MM.1S (cell line): ENCODE data around the gene USO1.
"Not testable (repeated sequence)": the region's sequence is repeated elsewhere in the genome, so short reads cannot be mapped to it uniquely, and the experiment has no call there.

Source experiments
- DNase-seq: peaks from one replicate; pipeline ENCODE4 v3.0.0-alpha.2; 2015
- H2AFZ ChIP-seq: fragments of 300-600 bp; sonication (generic); 2 replicates; pipeline ENCODE4 v1.6.0; 2016; ENCODE audit warnings: antibody characterized with exemption, low read length
- H3F3A ChIP-seq: fragments of 300-600 bp; sonication (generic); 2 replicates; pipeline ENCODE4 v1.6.1; 2016; ENCODE audit warnings: mild to moderate bottlenecking, antibody characterized with exemption, low read length, moderate library complexity, mixed read lengths; ENCODE audit not compliant: insufficient read depth
- H3K27ac ChIP-seq: fragments of 300-600 bp; sonication (generic); 2 replicates; pipeline ENCODE4 v1.5.1; 2016; ENCODE audit warnings: mild to moderate bottlenecking, low read length
- H3K27me3 ChIP-seq: fragments of 300-600 bp; sonication (generic); replicated peaks from 2 replicates; pipeline ENCODE4 v1.6.0; 2016; ENCODE audit warnings: low read length; ENCODE audit not compliant: insufficient read depth
- H3K36me3 ChIP-seq: fragments of 300-600 bp; sonication (generic); replicated peaks from 2 replicates; pipeline ENCODE4 v1.6.1; 2016; ENCODE audit warnings: mild to moderate bottlenecking, low read length, mixed read lengths; ENCODE audit not compliant: insufficient read depth
- H3K4me1 ChIP-seq: fragments of 300-600 bp; sonication (generic); 2 replicates; pipeline ENCODE4 v1.6.1; 2016; ENCODE audit warnings: low read length, mixed read lengths
- H3K4me2 ChIP-seq: fragments of 300-600 bp; sonication (generic); 2 replicates; pipeline ENCODE4 v1.6.0; 2016; ENCODE audit warnings: low read depth, low read length
- H3K4me3 ChIP-seq: fragments of 300-600 bp; sonication (generic); 2 replicates; pipeline ENCODE4 v1.5.1; 2016; ENCODE audit warnings: low read length, mixed read lengths
- H3K79me2 ChIP-seq: fragments of 300-600 bp; sonication (generic); 2 replicates; pipeline ENCODE4 v1.6.1; 2016; ENCODE audit warnings: mixed run types, low read length, mixed read lengths
- H3K9ac ChIP-seq: fragments of 300-600 bp; sonication (generic); 2 replicates; pipeline ENCODE4 v1.6.1; 2016; ENCODE audit warnings: low read length, mixed read lengths
- H3K9me2 ChIP-seq: fragments of 300-600 bp; sonication (generic); replicated peaks from 2 replicates; pipeline ENCODE4 v1.6.1; 2016; ENCODE audit warnings: mild to moderate bottlenecking, low read length, mixed read lengths; ENCODE audit not compliant: insufficient read depth
- H3K9me3 ChIP-seq: fragments of 300-600 bp; sonication (generic); replicated peaks from 2 replicates; pipeline ENCODE4 v1.6.1; 2016; ENCODE audit warnings: mild to moderate bottlenecking, low read length, mixed read lengths; ENCODE audit not compliant: insufficient read depth
- H4K20me1 ChIP-seq: fragments of 300-600 bp; sonication (generic); 2 replicates; pipeline ENCODE4 v1.6.1; 2016; ENCODE audit warnings: mild to moderate bottlenecking, low read length, moderate library complexity, mixed read lengths; ENCODE audit not compliant: insufficient read depth
- EZH2 ChIP-seq: fragments of 300-600 bp; sonication (generic); optimal IDR thresholded peaks from 2 replicates; pipeline ENCODE3; 2017; ENCODE audit warnings: low read depth, mild to moderate bottlenecking, antibody characterized with exemption, low read length, mixed read lengths
- EZH2phosphoT487 ChIP-seq: fragments of 300-600 bp; sonication (generic); IDR thresholded peaks from 2 replicates; pipeline ENCODE4 v1.6.1; 2018; ENCODE audit warnings: antibody characterized with exemption, low read length
- TF ChIP-seq, protein P1 (sequence below): fragments of 300-600 bp; sonication (generic); IDR thresholded peaks from 2 replicates; pipeline ENCODE4 v1.5.1; 2016; ENCODE audit warnings: antibody characterized with exemption, low read length, mixed read lengths

USO1 gene

DNA sequence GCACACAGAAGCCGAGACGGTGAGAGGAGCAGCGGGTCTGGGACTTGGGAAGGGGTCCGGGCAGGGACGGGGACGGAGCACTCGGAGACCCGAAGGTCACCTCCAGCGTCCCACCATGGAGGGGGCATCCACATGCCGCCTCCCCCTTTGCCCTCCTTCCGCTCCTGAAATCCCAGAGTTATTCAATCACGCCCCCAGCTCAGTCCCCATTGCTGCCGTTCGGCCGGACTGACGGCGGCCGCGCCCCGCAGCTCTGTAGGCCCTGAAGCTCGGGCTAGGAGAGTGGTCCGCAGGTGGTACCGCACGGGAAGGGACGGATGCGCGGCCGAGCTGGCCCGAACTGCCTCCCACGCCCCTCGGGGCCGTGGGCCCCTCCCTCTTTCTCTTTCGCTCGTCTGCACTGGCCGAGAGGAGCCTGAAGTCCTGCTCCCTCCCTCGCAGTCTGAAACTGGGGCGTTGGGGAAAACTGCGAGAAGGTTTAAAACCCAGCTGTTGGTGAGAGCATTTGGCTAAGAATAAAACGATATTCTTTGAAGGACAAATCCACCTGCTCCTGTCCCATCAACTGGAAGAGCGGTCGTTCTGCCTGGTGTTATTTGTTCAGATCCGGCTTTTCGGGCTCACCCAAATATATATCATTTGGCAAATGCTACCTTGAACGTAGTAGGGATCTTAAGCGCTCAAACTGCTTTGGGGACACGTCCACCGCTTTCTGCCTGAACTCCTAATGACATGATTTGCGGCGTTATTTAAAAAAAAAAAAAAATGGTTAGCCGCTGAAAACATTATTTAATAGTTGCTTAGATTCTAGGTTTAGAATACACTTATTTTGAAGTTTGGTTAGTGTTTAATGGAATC is 719 bp downstream of the USO1 start:
- H3K27me3 ChIP-seq, result no peaks in the 10 kb centered on the region

DNA sequence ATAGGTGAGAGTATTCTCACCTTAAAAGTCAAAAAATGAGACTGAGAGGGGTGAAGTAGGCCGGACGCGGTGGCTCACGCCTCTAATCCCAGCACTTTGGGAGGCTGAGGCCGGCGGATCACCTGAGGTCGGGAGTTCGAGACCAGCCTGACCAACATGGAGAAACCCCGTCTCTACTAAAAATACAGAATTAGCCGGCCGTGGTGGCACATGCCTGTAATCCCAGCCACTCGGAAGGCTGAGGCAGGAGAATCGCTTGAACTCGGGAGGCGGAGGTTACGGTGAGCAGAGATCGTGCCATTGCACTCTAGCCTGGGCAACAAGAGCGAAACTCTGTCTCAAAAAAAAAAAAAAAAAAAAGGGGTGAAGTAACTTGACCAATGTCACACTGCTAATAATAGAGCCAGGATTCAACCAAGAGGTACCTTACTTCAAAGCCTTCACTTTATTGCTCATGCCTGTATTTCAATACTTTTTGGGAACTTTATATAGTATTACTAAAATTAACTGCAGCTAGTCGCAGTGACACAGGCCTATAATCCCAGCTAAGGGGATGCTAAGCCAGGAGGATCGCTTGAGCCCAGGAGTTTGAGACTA is 1.7 kb downstream of the USO1 start:
- not testable (repeated sequence) for H3K9me3 ChIP-seq, H3K9ac ChIP-seq, H3K36me3 ChIP-seq, H3K9me2 ChIP-seq, H4K20me1 ChIP-seq, DNase-seq, H3K27me3 ChIP-seq, H2AFZ ChIP-seq, H3K27ac ChIP-seq
- H3K79me2 ChIP-seq, result peaks cover 84% of the 10 kb centered on the region
- H3K4me2 ChIP-seq, result peak overlapping the region; percentile 56; the same call in 1 of the 2 replicates
- peaks cover 21% of the 10 kb centered on the region for H3K4me1 ChIP-seq
- peak overlapping the region; percentile 82; the same call in 1 of the 2 replicates for H3K4me3 ChIP-seq
- H3F3A ChIP-seq, result peaks cover 14% of the 10 kb centered on the region

More for the DNA sequence above, 719 bp downstream of the USO1 start:
- Histone ChIP-seq H3K27ac (peak overlapping the region; percentile 90), H2AFZ (peak overlapping the region; percentile 58), H3K4me2 (peak overlapping the region; percentile 56), H3K9ac (peak overlapping the region; percentile 88), H3K4me1 (peaks cover 21% of the 10 kb centered on the region), H3F3A (peaks cover 14% of the 10 kb centered on the region), H3K36me3 (no peaks in the 10 kb centered on the region), H3K9me2 (no peaks in the 10 kb centered on the region), H3K4me3 (peak overlapping the region; percentile 82), H3K79me2 (peaks cover 78% of the 10 kb centered on the region), H4K20me1 (no peaks in the 10 kb centered on the region), H3K9me3 (no peaks in the 10 kb centered on the region)
- TF ChIP-seq EZH2phosphoT487 (no peak), EZH2 (no peak)
- TF ChIP-seq, protein P1, sequence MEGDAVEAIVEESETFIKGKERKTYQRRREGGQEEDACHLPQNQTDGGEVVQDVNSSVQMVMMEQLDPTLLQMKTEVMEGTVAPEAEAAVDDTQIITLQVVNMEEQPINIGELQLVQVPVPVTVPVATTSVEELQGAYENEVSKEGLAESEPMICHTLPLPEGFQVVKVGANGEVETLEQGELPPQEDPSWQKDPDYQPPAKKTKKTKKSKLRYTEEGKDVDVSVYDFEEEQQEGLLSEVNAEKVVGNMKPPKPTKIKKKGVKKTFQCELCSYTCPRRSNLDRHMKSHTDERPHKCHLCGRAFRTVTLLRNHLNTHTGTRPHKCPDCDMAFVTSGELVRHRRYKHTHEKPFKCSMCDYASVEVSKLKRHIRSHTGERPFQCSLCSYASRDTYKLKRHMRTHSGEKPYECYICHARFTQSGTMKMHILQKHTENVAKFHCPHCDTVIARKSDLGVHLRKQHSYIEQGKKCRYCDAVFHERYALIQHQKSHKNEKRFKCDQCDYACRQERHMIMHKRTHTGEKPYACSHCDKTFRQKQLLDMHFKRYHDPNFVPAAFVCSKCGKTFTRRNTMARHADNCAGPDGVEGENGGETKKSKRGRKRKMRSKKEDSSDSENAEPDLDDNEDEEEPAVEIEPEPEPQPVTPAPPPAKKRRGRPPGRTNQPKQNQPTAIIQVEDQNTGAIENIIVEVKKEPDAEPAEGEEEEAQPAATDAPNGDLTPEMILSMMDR, result no peak
- peak; percentile 85 for DNase-seq

DNA sequence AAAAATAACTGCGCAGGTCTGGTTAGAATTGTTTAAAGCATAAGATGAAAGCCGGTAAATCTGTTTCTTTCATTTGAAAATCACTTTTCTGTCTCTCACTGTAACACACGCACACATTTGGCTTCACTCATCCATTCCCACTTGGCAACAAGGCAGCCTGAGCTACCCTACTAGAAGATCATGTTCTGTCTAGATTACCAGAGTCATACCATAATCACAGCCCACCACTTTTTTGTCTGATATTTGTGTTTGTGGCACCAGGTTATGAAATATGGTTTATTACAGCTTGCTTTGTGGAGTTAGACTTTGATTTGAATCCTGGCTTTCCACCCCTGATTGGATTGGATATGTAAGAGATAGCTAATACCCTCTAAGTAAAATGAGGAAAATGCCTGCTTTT is 2.2 kb downstream of the USO1 start:
- no peak overlapping the region for H2AFZ ChIP-seq
- TF ChIP-seq, protein P1, result no peak
- TF ChIP-seq EZH2phosphoT487 (no peak), EZH2 (no peak)
- no peak overlapping the region for H3K9ac ChIP-seq
- H4K20me1 ChIP-seq, result no peaks in the 10 kb centered on the region
- H3F3A ChIP-seq, result peaks cover 14% of the 10 kb centered on the region
- H3K9me3 ChIP-seq, result no peaks in the 10 kb centered on the region
- H3K4me2 ChIP-seq, result peak overlapping the region; percentile 3; the same call in 1 of the 2 replicates
- no peaks in the 10 kb centered on the region for H3K9me2 ChIP-seq
- DNase-seq, result no peak
- H3K36me3 ChIP-seq, result no peaks in the 10 kb centered on the region
- no peak overlapping the region for H3K27ac ChIP-seq
- H3K4me1 ChIP-seq, result peaks cover 21% of the 10 kb centered on the region
- H3K27me3 ChIP-seq, result no peaks in the 10 kb centered on the region
- H3K4me3 ChIP-seq, result no peak overlapping the region
- peaks cover 83% of the 10 kb centered on the region for H3K79me2 ChIP-seq

DNA sequence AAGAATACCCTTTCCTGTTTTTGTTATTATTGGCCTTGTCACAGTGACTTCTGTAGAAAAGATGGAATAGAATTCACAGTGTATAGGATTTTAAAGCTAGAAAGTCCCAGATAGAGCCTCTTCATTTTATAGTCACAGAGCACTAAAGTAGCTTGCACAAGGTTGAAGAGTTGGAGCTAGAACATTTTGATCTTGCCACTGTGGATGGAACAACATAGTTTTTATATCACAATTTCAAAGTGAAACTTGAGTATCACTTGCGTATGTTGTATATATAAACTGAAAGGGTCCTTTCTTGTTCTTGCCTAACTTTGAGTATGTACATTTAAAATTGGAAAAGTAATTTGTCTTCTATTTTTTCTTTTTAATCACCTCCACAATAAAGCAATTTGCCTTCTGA is 2.7 kb downstream of the USO1 start:
- no peaks in the 10 kb centered on the region for H3K9me2 ChIP-seq
- H2AFZ ChIP-seq, result no peak overlapping the region
- peaks cover 84% of the 10 kb centered on the region for H3K79me2 ChIP-seq
- peaks cover 14% of the 10 kb centered on the region for H3F3A ChIP-seq
- no peak overlapping the region for H3K9ac ChIP-seq
- no peak overlapping the region for H3K4me2 ChIP-seq
- DNase-seq, result no peak
- no peaks in the 10 kb centered on the region for H3K9me3 ChIP-seq
- H3K27ac ChIP-seq, result no peak overlapping the region
- H3K27me3 ChIP-seq, result no peaks in the 10 kb centered on the region
- H4K20me1 ChIP-seq, result no peaks in the 10 kb centered on the region
- no peaks in the 10 kb centered on the region for H3K36me3 ChIP-seq
- peaks cover 20% of the 10 kb centered on the region for H3K4me1 ChIP-seq
- no peak overlapping the region for H3K4me3 ChIP-seq
- TF ChIP-seq EZH2 (no peak), EZH2phosphoT487 (no peak)
- TF ChIP-seq, protein P1, result no peak
